Measurements from ENCODE around the gene CLK3.

- TF ChIP-seq POLR2AphosphoS5 (IDR thresholded peaks at IDR 0.05; ENCODE audit: insufficient read depth in 1 of 2, low read depth in 1 of 2) = no peak
- TF ChIP-seq CTCF (IDR thresholded peaks at IDR 0.05) = no peak
- TF ChIP-seq POLR2A (IDR thresholded peaks at IDR 0.05) = no peak
These were observed 29.8 kb upstream of the CLK3 start for GRCh38 chr15:74585857-74586256.

All from vagina (tissue), 2 donors.